WTC11 (cell line): Measurements from ENCODE around the gene SF3B5. TPM values are rescaled to one million over a fixed set of nuclear protein-coding genes. Genes with fewer than 3 reads are reported as not detected.

Experiments
- ARID4B ChIP-seq: sonication (generic); formaldehyde crosslinking; IDR thresholded peaks from 2 replicates; pipeline ENCODE4 v1.8.0; 2023; ENCODE audit warnings: missing genetic modification reagents, mild to moderate bottlenecking, borderline replicate concordance
- ATF1 ChIP-seq: sonication (generic); formaldehyde crosslinking; IDR thresholded peaks from 2 replicates; pipeline ENCODE4 v1.8.1; 2023; ENCODE audit warnings: mild to moderate bottlenecking, moderate library complexity, missing genetic modification reagents
- CREB1 ChIP-seq: sonication (generic); formaldehyde crosslinking; IDR thresholded peaks from 2 replicates; pipeline ENCODE4 v1.8.0; 2023; ENCODE audit warnings: mild to moderate bottlenecking, missing genetic modification reagents
- E2F1 ChIP-seq: sonication (generic); formaldehyde crosslinking; IDR thresholded peaks from 2 replicates; pipeline ENCODE4 v1.8.0; 2022; ENCODE audit warnings: mild to moderate bottlenecking, missing genetic modification reagents
- ELF4 ChIP-seq: sonication (generic); formaldehyde crosslinking; IDR thresholded peaks from 2 replicates; pipeline ENCODE4 v1.8.1; 2022; ENCODE audit warnings: low read depth, mild to moderate bottlenecking, moderate library complexity, missing genetic modification reagents
- ESRRA ChIP-seq: sonication (generic); formaldehyde crosslinking; IDR thresholded peaks from 2 replicates; pipeline ENCODE4 v1.8.1; 2022; ENCODE audit warnings: mild to moderate bottlenecking, missing genetic modification reagents, borderline replicate concordance
- FOXK1 ChIP-seq: sonication (generic); formaldehyde crosslinking; IDR thresholded peaks from 2 replicates; pipeline ENCODE4 v1.8.0; 2022; ENCODE audit warnings: mild to moderate bottlenecking, moderate library complexity, missing genetic modification reagents
- FOXP1 ChIP-seq: sonication (generic); formaldehyde crosslinking; IDR thresholded peaks from 2 replicates; pipeline ENCODE4 v1.8.0; 2022; ENCODE audit warnings: missing genetic modification reagents, mild to moderate bottlenecking, moderate library complexity, borderline replicate concordance
- IRF2 ChIP-seq: sonication (generic); formaldehyde crosslinking; IDR thresholded peaks from 2 replicates; pipeline ENCODE4 v1.8.0; 2022; ENCODE audit warnings: low read depth, missing genetic modification reagents, borderline replicate concordance
- KAT7 ChIP-seq: sonication (generic); formaldehyde crosslinking; IDR thresholded peaks from 2 replicates; pipeline ENCODE4 v1.8.1; 2023; ENCODE audit warnings: missing genetic modification reagents, mild to moderate bottlenecking, borderline replicate concordance
- NFYB ChIP-seq: sonication (generic); formaldehyde crosslinking; conservative IDR thresholded peaks from 2 replicates; pipeline ENCODE4 v1.8.0; 2022; ENCODE audit warnings: low read depth, missing genetic modification reagents
- PRRX2 ChIP-seq: fragments of 250-450 bp; sonication (Bioruptor Pico); IDR thresholded peaks from 2 replicates; pipeline ENCODE4 v1.8.0; 2021; ENCODE audit warnings: mild to moderate bottlenecking
- SOX15 ChIP-seq: fragments of 250-450 bp; sonication (Bioruptor Pico); IDR thresholded peaks from 2 replicates; pipeline ENCODE4 v1.9.0; 2021; ENCODE audit warnings: mild to moderate bottlenecking
- TEAD1 ChIP-seq: sonication (generic); formaldehyde crosslinking; IDR thresholded peaks from 2 replicates; pipeline ENCODE4 v1.8.0; 2022; ENCODE audit warnings: mild to moderate bottlenecking, missing genetic modification reagents
- TEAD4 ChIP-seq: sonication (generic); formaldehyde crosslinking; IDR thresholded peaks from 2 replicates; pipeline ENCODE4 v1.8.0; 2022; ENCODE audit warnings: mild to moderate bottlenecking, missing genetic modification reagents
- ZNF416 ChIP-seq: fragments of 250-450 bp; sonication (Bioruptor Pico); IDR thresholded peaks from 2 replicates; pipeline ENCODE4 v1.9.0; 2021; ENCODE audit warnings: mild to moderate bottlenecking, inconsistent platforms
- total RNA-seq: library from RNA; stranded (reverse); gene quantifications from 3 replicates; pipeline ENCODE4 v1.2.3, GENCODE V29; 2021
- TF ChIP-seq, protein P1 (sequence below): sonication (generic); formaldehyde crosslinking; IDR thresholded peaks from 2 replicates; pipeline ENCODE4 v1.8.1; 2022; ENCODE audit warnings: mild to moderate bottlenecking, missing genetic modification reagents, moderate library complexity, borderline replicate concordance
- TF ChIP-seq, protein P2 (sequence below): sonication (generic); formaldehyde crosslinking; IDR thresholded peaks from 2 replicates; pipeline ENCODE4 v1.8.0; 2022; ENCODE audit warnings: mild to moderate bottlenecking, missing genetic modification reagents
- TF ChIP-seq, protein P3 (sequence below): sonication (generic); formaldehyde crosslinking; IDR thresholded peaks from 2 replicates; pipeline ENCODE4 v1.8.1; 2023; ENCODE audit warnings: mild to moderate bottlenecking, moderate library complexity, missing genetic modification reagents
- TF ChIP-seq, protein P4 (sequence below): sonication (generic); formaldehyde crosslinking; IDR thresholded peaks from 2 replicates; pipeline ENCODE4 v1.8.1; 2022; ENCODE audit warnings: low read depth, mild to moderate bottlenecking, moderate library complexity, missing genetic modification reagents, borderline replicate concordance

Gene SF3B5
- total RNA-seq, 1 experiment from 2014 or later = 181 TPM

DNA sequence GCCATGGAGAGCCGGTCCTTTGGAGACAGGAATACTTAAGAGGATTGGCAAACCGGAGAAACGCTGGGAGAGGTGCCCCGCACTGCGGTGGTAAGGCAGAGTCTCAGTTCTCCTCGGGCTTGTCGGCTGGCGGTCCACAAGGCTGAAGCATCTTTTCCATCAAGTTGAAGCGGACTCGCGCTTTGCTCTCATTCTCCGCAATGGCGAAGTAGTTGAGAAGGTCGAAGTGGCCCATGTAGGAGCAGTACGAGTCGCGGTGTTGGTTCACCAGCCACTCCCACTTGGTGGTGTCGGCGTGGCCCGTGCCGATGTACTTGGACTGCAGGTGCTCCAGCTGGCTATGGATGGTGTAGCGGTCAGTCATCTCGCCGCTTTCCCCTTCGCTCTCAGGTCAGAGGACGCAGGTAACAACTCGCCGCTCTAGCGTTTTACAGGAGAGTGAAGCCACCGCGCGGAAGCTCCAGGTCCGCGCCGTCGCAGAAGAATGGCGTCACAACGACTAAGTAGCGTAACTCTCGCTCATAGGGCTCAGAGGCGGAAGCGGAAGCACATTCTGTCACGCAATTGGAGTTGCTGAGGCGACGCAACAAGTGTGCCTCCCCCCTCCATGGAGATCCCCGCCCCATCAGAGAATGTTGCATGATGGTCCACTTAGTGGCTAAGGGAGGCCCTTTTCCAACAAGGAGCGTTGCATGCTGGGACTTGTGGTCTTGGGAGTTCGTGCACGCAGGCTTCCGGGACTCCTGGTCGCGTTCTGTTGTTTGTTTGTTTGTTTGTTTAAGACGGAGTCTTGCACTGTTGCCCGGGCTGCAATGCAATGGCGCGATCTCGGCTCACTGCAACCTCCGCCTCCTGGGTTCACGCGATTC lies at the start of gene SF3B5 (continued):
- TF ChIP-seq, protein P1, sequence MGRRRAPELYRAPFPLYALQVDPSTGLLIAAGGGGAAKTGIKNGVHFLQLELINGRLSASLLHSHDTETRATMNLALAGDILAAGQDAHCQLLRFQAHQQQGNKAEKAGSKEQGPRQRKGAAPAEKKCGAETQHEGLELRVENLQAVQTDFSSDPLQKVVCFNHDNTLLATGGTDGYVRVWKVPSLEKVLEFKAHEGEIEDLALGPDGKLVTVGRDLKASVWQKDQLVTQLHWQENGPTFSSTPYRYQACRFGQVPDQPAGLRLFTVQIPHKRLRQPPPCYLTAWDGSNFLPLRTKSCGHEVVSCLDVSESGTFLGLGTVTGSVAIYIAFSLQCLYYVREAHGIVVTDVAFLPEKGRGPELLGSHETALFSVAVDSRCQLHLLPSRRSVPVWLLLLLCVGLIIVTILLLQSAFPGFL = no peak; the same call in 1 of the 2 replicates
- TF ChIP-seq E2F1 (CRISPR knock-in tag) (no peak), ATF1 (CRISPR knock-in tag) (no peak), ESRRA (0 out of 2 replicates have a peak, but pooled peaks have one; percentile 15), FOXK1 (CRISPR knock-in tag) (peak; percentile 98), TEAD1 (CRISPR knock-in tag) (peak; percentile 87; the same call in 1 of the 2 replicates), KAT7 (CRISPR knock-in tag) (peak; percentile 76; the same call in 1 of the 2 replicates), ELF4 (CRISPR knock-in tag) (no peak), IRF2 (CRISPR knock-in tag) (no peak), FOXP1 (peak; percentile 96), NFYB (CRISPR knock-in tag) (peak; percentile 87), ARID4B (CRISPR knock-in tag) (0 out of 2 replicates have a peak, but pooled peaks have one; percentile 33), CREB1 (CRISPR knock-in tag) (peak; percentile 87; the same call in 1 of the 2 replicates), PRRX2 (CRISPR knock-in tag) (no peak), TEAD4 (CRISPR knock-in tag) (no peak), SOX15 (CRISPR knock-in tag) (no peak), ZNF416 (peak; percentile 32; the same call in 1 of the 2 replicates)
- TF ChIP-seq, protein P2, sequence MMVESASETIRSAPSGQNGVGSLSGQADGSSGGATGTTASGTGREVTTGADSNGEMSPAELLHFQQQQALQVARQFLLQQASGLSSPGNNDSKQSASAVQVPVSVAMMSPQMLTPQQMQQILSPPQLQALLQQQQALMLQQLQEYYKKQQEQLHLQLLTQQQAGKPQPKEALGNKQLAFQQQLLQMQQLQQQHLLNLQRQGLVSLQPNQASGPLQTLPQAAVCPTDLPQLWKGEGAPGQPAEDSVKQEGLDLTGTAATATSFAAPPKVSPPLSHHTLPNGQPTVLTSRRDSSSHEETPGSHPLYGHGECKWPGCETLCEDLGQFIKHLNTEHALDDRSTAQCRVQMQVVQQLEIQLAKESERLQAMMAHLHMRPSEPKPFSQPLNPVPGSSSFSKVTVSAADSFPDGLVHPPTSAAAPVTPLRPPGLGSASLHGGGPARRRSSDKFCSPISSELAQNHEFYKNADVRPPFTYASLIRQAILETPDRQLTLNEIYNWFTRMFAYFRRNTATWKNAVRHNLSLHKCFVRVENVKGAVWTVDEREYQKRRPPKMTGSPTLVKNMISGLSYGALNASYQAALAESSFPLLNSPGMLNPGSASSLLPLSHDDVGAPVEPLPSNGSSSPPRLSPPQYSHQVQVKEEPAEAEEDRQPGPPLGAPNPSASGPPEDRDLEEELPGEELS = peak; percentile 79
- TF ChIP-seq, protein P3, sequence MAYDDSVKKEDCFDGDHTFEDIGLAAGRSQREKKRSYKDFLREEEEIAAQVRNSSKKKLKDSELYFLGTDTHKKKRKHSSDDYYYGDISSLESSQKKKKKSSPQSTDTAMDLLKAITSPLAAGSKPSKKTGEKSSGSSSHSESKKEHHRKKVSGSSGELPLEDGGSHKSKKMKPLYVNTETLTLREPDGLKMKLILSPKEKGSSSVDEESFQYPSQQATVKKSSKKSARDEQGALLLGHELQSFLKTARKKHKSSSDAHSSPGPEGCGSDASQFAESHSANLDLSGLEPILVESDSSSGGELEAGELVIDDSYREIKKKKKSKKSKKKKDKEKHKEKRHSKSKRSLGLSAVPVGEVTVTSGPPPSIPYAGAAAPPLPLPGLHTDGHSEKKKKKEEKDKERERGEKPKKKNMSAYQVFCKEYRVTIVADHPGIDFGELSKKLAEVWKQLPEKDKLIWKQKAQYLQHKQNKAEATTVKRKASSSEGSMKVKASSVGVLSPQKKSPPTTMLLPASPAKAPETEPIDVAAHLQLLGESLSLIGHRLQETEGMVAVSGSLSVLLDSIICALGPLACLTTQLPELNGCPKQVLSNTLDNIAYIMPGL (CRISPR knock-in tag) = no peak
- TF ChIP-seq, protein P4, sequence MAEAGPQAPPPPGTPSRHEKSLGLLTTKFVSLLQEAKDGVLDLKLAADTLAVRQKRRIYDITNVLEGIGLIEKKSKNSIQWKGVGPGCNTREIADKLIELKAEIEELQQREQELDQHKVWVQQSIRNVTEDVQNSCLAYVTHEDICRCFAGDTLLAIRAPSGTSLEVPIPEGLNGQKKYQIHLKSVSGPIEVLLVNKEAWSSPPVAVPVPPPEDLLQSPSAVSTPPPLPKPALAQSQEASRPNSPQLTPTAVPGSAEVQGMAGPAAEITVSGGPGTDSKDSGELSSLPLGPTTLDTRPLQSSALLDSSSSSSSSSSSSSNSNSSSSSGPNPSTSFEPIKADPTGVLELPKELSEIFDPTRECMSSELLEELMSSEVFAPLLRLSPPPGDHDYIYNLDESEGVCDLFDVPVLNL (CRISPR knock-in tag) = no peak
